ENCODE data around the gene FBXO31.

Gene FBXO31

DNA sequence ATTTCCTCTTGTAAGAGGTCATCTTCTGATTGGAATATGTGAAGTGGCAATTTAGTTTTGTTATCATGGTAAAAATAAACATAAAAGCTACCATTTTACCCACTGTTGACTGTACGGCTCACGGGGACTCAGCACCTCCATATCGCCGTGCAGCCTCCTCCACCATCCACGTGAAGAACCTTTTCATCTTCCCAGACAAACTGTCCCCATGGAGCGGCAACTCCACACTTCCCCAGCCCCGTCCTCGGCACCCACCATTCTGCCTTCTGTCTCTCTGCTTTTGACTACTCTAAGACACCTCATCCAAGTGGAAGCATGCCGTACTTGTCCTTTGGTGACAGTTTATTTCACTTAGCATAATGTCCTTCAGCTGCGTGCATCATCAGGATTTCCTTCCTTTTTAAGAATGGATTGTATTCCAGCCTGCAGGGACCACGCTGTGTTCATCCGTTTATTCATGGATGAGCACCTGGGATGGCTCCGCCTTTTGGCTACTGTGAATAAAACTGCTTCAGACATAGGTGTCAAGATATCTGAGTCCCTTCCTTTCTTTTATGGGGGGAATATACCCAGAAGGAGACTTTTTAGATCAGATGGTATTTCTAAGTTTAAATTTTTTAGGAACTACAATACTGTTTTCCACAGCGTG is 14.3 kb downstream of the FBXO31 start:
- no peak for DNase-seq (ENCODE audit: low spot score)
- in situ Hi-C loops (cut with MboI; ENCODE audit: low sequenced_read_pairs, unreplicated experiment), result no loop called here

GRCh38 chr16:87368029-87368770 is 15.4 kb downstream of the FBXO31 start:
- in situ Hi-C loops (cut with MboI; ENCODE audit: low sequenced_read_pairs, unreplicated experiment), result no loop called here
- TF ChIP-seq, protein P1, sequence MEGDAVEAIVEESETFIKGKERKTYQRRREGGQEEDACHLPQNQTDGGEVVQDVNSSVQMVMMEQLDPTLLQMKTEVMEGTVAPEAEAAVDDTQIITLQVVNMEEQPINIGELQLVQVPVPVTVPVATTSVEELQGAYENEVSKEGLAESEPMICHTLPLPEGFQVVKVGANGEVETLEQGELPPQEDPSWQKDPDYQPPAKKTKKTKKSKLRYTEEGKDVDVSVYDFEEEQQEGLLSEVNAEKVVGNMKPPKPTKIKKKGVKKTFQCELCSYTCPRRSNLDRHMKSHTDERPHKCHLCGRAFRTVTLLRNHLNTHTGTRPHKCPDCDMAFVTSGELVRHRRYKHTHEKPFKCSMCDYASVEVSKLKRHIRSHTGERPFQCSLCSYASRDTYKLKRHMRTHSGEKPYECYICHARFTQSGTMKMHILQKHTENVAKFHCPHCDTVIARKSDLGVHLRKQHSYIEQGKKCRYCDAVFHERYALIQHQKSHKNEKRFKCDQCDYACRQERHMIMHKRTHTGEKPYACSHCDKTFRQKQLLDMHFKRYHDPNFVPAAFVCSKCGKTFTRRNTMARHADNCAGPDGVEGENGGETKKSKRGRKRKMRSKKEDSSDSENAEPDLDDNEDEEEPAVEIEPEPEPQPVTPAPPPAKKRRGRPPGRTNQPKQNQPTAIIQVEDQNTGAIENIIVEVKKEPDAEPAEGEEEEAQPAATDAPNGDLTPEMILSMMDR (IDR thresholded peaks at IDR 0.05; ENCODE audit: borderline replicate concordance, control extremely low read depth, extremely low read depth, insufficient read depth, missing control alignments), result no peak
- DNase-seq (ENCODE audit: low spot score), result no peak

More for the DNA sequence above, 14.3 kb downstream of the FBXO31 start:
- TF ChIP-seq, protein P1 (IDR thresholded peaks at IDR 0.05; ENCODE audit: borderline replicate concordance, control extremely low read depth, extremely low read depth, insufficient read depth, missing control alignments), result no peak

DNA sequence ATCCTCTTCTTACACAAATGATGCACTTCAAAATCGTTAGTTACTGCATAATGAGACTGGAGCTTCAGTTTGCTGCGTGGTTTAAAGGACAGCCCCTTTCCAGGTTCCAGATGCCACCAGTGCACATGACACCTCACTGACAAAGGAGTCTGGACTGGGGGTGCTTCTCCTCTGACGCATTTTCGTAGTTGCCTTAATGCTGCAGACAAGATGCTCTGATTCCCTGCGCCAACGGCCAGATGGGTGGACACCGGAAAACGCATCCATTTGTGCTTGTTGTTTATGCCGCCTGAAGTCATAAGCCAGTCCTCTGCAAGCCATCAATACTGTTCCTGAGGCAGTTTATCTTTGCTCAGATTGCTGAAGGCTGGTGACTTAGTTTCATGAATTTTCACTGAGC is 16.0 kb downstream of the FBXO31 start:
- in situ Hi-C loops (cut with MboI; ENCODE audit: low sequenced_read_pairs, unreplicated experiment), result no loop called here
- no peak for DNase-seq (ENCODE audit: low spot score)
- TF ChIP-seq, protein P1 (IDR thresholded peaks at IDR 0.05; ENCODE audit: borderline replicate concordance, control extremely low read depth, extremely low read depth, insufficient read depth, missing control alignments), result no peak

- in situ Hi-C loops (cut with MboI; ENCODE audit: low sequenced_read_pairs, unreplicated experiment), result no loop called here
- DNase-seq (ENCODE audit: low spot score), result no peak
- TF ChIP-seq, protein P1 (IDR thresholded peaks at IDR 0.05; ENCODE audit: borderline replicate concordance, control extremely low read depth, extremely low read depth, insufficient read depth, missing control alignments), result no peak
Observed at GRCh38 chr16:87366930-87367329, 16.6 kb downstream of the FBXO31 start.

DNA sequence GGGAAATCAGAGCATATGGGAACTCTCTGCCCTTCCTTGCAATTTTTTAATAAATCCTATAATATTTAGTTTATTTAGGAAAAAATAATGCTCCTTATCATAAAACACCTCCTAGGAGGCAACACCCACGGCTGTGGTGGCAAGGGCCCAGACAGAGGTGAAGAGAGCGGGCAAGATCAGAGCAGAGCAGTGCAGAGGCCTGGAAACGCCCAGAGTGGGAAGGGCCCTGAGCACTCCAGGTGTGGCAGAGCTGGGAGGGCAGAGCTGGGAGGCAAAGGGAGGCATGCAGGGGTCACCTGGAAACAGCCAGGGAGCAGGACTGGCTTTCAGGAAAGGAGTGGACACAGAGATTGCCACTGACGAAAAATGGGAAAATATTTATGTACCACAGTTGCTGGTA is 17.3 kb downstream of the FBXO31 start:
- in situ Hi-C loops (cut with MboI; ENCODE audit: low sequenced_read_pairs, unreplicated experiment), result no loop called here
- TF ChIP-seq, protein P1 (IDR thresholded peaks at IDR 0.05; ENCODE audit: borderline replicate concordance, control extremely low read depth, extremely low read depth, insufficient read depth, missing control alignments), result no peak
- no peak for DNase-seq (ENCODE audit: low spot score)

DNA sequence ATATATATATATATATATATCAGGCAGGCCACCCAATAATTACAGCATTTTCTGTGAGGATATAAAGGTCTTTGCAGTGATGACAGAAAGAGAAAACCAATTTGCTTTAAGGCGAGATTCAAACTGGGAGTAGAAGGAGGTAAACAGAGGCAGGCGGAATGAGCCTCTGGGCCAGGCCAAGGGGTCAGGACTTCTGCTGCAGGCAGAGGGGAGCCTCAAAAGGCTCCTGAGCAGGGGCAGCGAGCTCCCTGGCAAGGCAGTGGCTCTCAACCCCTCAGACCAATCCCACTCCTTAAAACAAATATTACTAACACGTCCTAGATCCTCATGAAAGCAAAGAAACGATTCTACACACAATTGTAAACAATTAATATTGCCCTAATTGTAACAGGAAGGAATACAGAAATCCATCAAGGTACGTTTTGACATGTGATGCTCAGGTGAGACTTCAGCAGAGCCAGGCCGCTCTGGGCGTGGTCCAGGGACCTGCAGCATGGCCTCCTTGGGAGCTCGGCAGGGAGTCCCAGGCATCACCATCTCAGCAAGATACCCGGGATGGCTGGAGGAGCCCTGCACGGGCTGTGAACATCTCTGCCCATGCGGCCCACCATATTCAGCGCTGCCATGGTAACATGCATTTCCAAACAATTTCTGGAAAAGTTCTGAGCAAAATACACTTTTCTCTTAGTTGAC is 18.4 kb downstream of the FBXO31 start:
- no peak for DNase-seq (ENCODE audit: low spot score)
- TF ChIP-seq, protein P1 (IDR thresholded peaks at IDR 0.05; ENCODE audit: borderline replicate concordance, control extremely low read depth, extremely low read depth, insufficient read depth, missing control alignments), result no peak
- in situ Hi-C loops (cut with MboI; ENCODE audit: low sequenced_read_pairs, unreplicated experiment), result no loop called here

Measured in GM13976 (cell line).